A172 (cell line): ENCODE measurements around the gene PHOX2A. TPM values are rescaled to one million over a fixed set of nuclear protein-coding genes. Genes with fewer than 3 reads are reported as not detected.
"Not testable (repeated sequence)": the region's sequence is repeated elsewhere in the genome, so short reads cannot be mapped to it uniquely, and the experiment has no call there.

ENCODE experiments used
- DNase-seq: peaks from one replicate; pipeline ENCODE4 v3.0.0-alpha.2; 2015; ENCODE audit warnings: low spot score
- total RNA-seq: library from RNA; depleted of rRNA; stranded (reverse); fragments of >200 nt; shearing (Covaris generic); gene quantifications from 2 replicates; pipeline ENCODE4 v1.2.3, GENCODE V29; 2014

The PHOX2A gene
- total RNA-seq, 1 experiment from 2014 or later: not detected

- no peak for DNase-seq
These were observed 21.7 kb downstream of the PHOX2A start for GRCh38 chr11:72222106-72222891.

GRCh38 chr11:72221386-72222075 is 22.4 kb downstream of the PHOX2A start:
- no peak for DNase-seq

- DNase-seq: no peak
These were observed 23.1 kb downstream of the PHOX2A start for GRCh38 chr11:72220696-72221363.

- DNase-seq: no peak
These were observed 25.7 kb downstream of the PHOX2A start for GRCh38 chr11:72218251-72218745.

- no peak for DNase-seq
These were observed 26.1 kb downstream of the PHOX2A start for GRCh38 chr11:72217841-72218240.

GRCh38 chr11:72216638-72217037 is 27.3 kb downstream of the PHOX2A start, which contains the start of gene FOLR2:
Gene FOLR2 (plus strand): TSS chr11:72216794. CDS start chr11:72218585, 1,791 bp downstream.
- no peak for DNase-seq

- no peak for DNase-seq
These were observed 34.9 kb downstream of the PHOX2A start for GRCh38 chr11:72209101-72209500.

GRCh38 chr11:72208281-72208680 is 35.7 kb downstream of the PHOX2A start:
- DNase-seq: no peak

GRCh38 chr11:72206794-72207193 is 37.2 kb downstream of the PHOX2A start:
- DNase-seq: not testable (repeated sequence)

GRCh38 chr11:72204886-72205285 is 39.1 kb downstream of the PHOX2A start:
- DNase-seq: no peak

GRCh38 chr11:72203163-72203562 is 40.8 kb downstream of the PHOX2A start:
- no peak for DNase-seq

- DNase-seq: no peak
These were observed 41.4 kb downstream of the PHOX2A start for GRCh38 chr11:72202571-72202970.

GRCh38 chr11:72201445-72201844 is 42.5 kb downstream of the PHOX2A start:
- DNase-seq: not testable (repeated sequence)

GRCh38 chr11:72195518-72196270 is 48.3 kb downstream of the PHOX2A start:
- DNase-seq: no peak

GRCh38 chr11:72191961-72192381 is 52.0 kb downstream of the PHOX2A start, which contains the start of gene FOLR1:
Gene FOLR1 (plus strand): TSS chr11:72192140. CDS start chr11:72192174, 34 bp downstream.
- DNase-seq: peak; percentile 25

GRCh38 chr11:72190631-72191071 is 53.3 kb downstream of the PHOX2A start:
- DNase-seq: no peak

- no peak for DNase-seq
These were observed 54.3 kb downstream of the PHOX2A start for GRCh38 chr11:72189455-72190250.
